PC-9 (cell line): ENCODE data around the gene PCNT.

Source experiments
- CTCF ChIP-seq: fragments of 200-600 bp; sonication (generic); conservative IDR thresholded peaks from 2 replicates; pipeline ENCODE4 v1.6.1; 2017; ENCODE audit warnings: mixed run types, antibody characterized with exemption, mild to moderate bottlenecking, moderate library complexity
- EZH2 ChIP-seq: fragments of 200-600 bp; sonication (generic); IDR thresholded peaks from 2 replicates; pipeline ENCODE4 v1.8.0; 2017; ENCODE audit warnings: antibody characterized with exemption, low read depth

- TF ChIP-seq CTCF = no peak
- TF ChIP-seq EZH2 = no peak
Observed at GRCh38 chr21:46356005-46356338, 32.0 kb downstream of the PCNT start.
